ACC112 (cell line): Measurements from ENCODE around the gene PAGE2.
"Not testable (repeated sequence)": the region's sequence is repeated elsewhere in the genome, so short reads cannot be mapped to it uniquely, and the experiment has no call there.

Experiments
- H2AFZ ChIP-seq: fragments of 200-600 bp; sonication (generic); one replicate; pipeline ENCODE4 v1.6.0; 2017; ENCODE audit warnings: antibody characterized with exemption, low read length; ENCODE audit not compliant: unreplicated experiment
- H3K27ac ChIP-seq: fragments of 200-600 bp; sonication (generic); 2 replicates; pipeline ENCODE4 v1.5.1; 2014; ENCODE audit warnings: low read depth, mild to moderate bottlenecking, antibody characterized with exemption, low read length, moderate library complexity
- H3K27me3 ChIP-seq: fragments of 200-600 bp; sonication (generic); 2 replicates; pipeline ENCODE4 v1.6.1; 2014; ENCODE audit warnings: mild to moderate bottlenecking, antibody characterized with exemption, low read length, moderate library complexity, mixed read lengths; ENCODE audit not compliant: insufficient read depth
- H3K36me3 ChIP-seq: fragments of 200-600 bp; sonication (generic); 2 replicates; pipeline ENCODE4 v1.6.1; 2016; ENCODE audit warnings: mild to moderate bottlenecking, antibody characterized with exemption, low read length, moderate library complexity, mixed read lengths; ENCODE audit not compliant: insufficient read depth
- H3K4me1 ChIP-seq: fragments of 200-600 bp; sonication (generic); one replicate; pipeline ENCODE4 v1.6.1; 2016; ENCODE audit warnings: low read length, mixed read lengths; ENCODE audit not compliant: insufficient read depth, unreplicated experiment, control insufficient read depth
- H3K4me3 ChIP-seq: fragments of 200-600 bp; sonication (generic); 2 replicates; pipeline ENCODE4 v1.5.1; 2014; ENCODE audit warnings: mild to moderate bottlenecking, low read depth, low read length
- H3K79me2 ChIP-seq: fragments of 200-600 bp; sonication (generic); one replicate; pipeline ENCODE4 v1.6.0; 2016; ENCODE audit warnings: low read length; ENCODE audit not compliant: control insufficient read depth, unreplicated experiment, insufficient read depth

Gene PAGE2

GRCh38 chrX:55099162-55099561, 10.3 kb downstream of the PAGE2 start:
- Histone ChIP-seq H2AFZ (no peak overlapping the region), H3K4me3 (no peak overlapping the region), H3K4me1 (no peaks in the 10 kb centered on the region), H3K79me2 (no peaks in the 10 kb centered on the region), H3K27me3 (no peaks in the 10 kb centered on the region), H3K36me3 (no peaks in the 10 kb centered on the region), H3K27ac (no peak overlapping the region)

GRCh38 chrX:55102754-55103153, 13.9 kb downstream of the PAGE2 start:
- H3K79me2 ChIP-seq: no peaks in the 10 kb centered on the region
- no peak overlapping the region for H3K4me3 ChIP-seq
- no peaks in the 10 kb centered on the region for H3K27me3 ChIP-seq
- no peak overlapping the region for H3K27ac ChIP-seq
- H3K36me3 ChIP-seq: no peaks in the 10 kb centered on the region
- H3K4me1 ChIP-seq: no peaks in the 10 kb centered on the region
- H2AFZ ChIP-seq: no peak overlapping the region

GRCh38 chrX:55107262-55107661, 18.4 kb downstream of the PAGE2 start:
- no peaks in the 10 kb centered on the region for H3K79me2 ChIP-seq
- no peak overlapping the region for H2AFZ ChIP-seq
- H3K4me3 ChIP-seq: no peak overlapping the region
- H3K36me3 ChIP-seq: no peaks in the 10 kb centered on the region
- no peak overlapping the region for H3K27ac ChIP-seq
- H3K4me1 ChIP-seq: no peaks in the 10 kb centered on the region
- no peaks in the 10 kb centered on the region for H3K27me3 ChIP-seq

- no peak overlapping the region for H3K27ac ChIP-seq
- no peaks in the 10 kb centered on the region for H3K27me3 ChIP-seq
- H3K4me3 ChIP-seq: no peak overlapping the region
- no peaks in the 10 kb centered on the region for H3K36me3 ChIP-seq
- H3K4me1 ChIP-seq: no peaks in the 10 kb centered on the region
- no peaks in the 10 kb centered on the region for H3K79me2 ChIP-seq
- no peak overlapping the region for H2AFZ ChIP-seq
These were observed 19.1 kb downstream of the PAGE2 start for GRCh38 chrX:55107911-55108310.

- no peak overlapping the region for H3K4me3 ChIP-seq
- H3K27ac ChIP-seq: no peak overlapping the region
- no peak overlapping the region for H2AFZ ChIP-seq
- no peaks in the 10 kb centered on the region for H3K36me3 ChIP-seq
- H3K79me2 ChIP-seq: no peaks in the 10 kb centered on the region
- no peaks in the 10 kb centered on the region for H3K27me3 ChIP-seq
- no peaks in the 10 kb centered on the region for H3K4me1 ChIP-seq
These were observed 20.5 kb downstream of the PAGE2 start for GRCh38 chrX:55109306-55109705.

- no peak overlapping the region for H3K4me3 ChIP-seq
- H3K36me3 ChIP-seq: no peaks in the 10 kb centered on the region
- H3K4me1 ChIP-seq: no peaks in the 10 kb centered on the region
- no peak overlapping the region for H2AFZ ChIP-seq
- no peaks in the 10 kb centered on the region for H3K27me3 ChIP-seq
- no peaks in the 10 kb centered on the region for H3K79me2 ChIP-seq
- H3K27ac ChIP-seq: no peak overlapping the region
These were observed 22.9 kb downstream of the PAGE2 start for GRCh38 chrX:55111578-55112254.

GRCh38 chrX:55116589-55116988, 27.8 kb downstream of the PAGE2 start:
- not testable (repeated sequence) for H3K4me1 ChIP-seq, H3K4me3 ChIP-seq, H3K27ac ChIP-seq, H3K79me2 ChIP-seq, H3K36me3 ChIP-seq, H3K27me3 ChIP-seq, H2AFZ ChIP-seq

GRCh38 chrX:55118574-55118973, 29.8 kb downstream of the PAGE2 start:
- Histone ChIP-seq H3K79me2 (no peaks in the 10 kb centered on the region), H3K27me3 (no peaks in the 10 kb centered on the region), H2AFZ (no peak overlapping the region), H3K27ac (no peak overlapping the region), H3K36me3 (no peaks in the 10 kb centered on the region), H3K4me3 (no peak overlapping the region), H3K4me1 (peaks cover 3% of the 10 kb centered on the region)

GRCh38 chrX:55119271-55119670, 30.5 kb downstream of the PAGE2 start:
- no peak overlapping the region for H2AFZ ChIP-seq
- H3K27me3 ChIP-seq: no peaks in the 10 kb centered on the region
- peaks cover 3% of the 10 kb centered on the region for H3K4me1 ChIP-seq

GRCh38 chrX:55119712-55120111, 30.9 kb downstream of the PAGE2 start:
- Histone ChIP-seq H2AFZ (no peak overlapping the region), H3K27me3 (no peaks in the 10 kb centered on the region), H3K4me1 (peaks cover 3% of the 10 kb centered on the region), H3K27ac (no peak overlapping the region), H3K36me3 (no peaks in the 10 kb centered on the region), H3K79me2 (no peaks in the 10 kb centered on the region), H3K4me3 (no peak overlapping the region)

More at GRCh38 chrX:55119271-55119670, 30.5 kb downstream of the PAGE2 start:
- no peaks in the 10 kb centered on the region for H3K36me3 ChIP-seq
- no peaks in the 10 kb centered on the region for H3K79me2 ChIP-seq
- H3K27ac ChIP-seq: no peak overlapping the region
- no peak overlapping the region for H3K4me3 ChIP-seq

GRCh38 chrX:55120761-55121358, 32.0 kb downstream of the PAGE2 start:
- no peak overlapping the region for H3K27ac ChIP-seq
- H3K4me1 ChIP-seq: peaks cover 3% of the 10 kb centered on the region
- H3K27me3 ChIP-seq: no peaks in the 10 kb centered on the region
- H2AFZ ChIP-seq: no peak overlapping the region
- H3K4me3 ChIP-seq: no peak overlapping the region
- no peaks in the 10 kb centered on the region for H3K79me2 ChIP-seq
- H3K36me3 ChIP-seq: no peaks in the 10 kb centered on the region
